Stimulated activated CD4-positive, alpha-beta T cell treated with anti-CD3 and anti-CD28 coated beads, Interleukin-1b, Interleukin-23, amount 100 ng/mL, for 4 hours (primary cell): ENCODE data around the gene BTN2A1.
"Not testable (repeated sequence)": the region's sequence is repeated elsewhere in the genome, so short reads cannot be mapped to it uniquely, and the experiment has no call there.

Experiments used
- DNase-seq, 2 donors: peaks; one replicate each; pipeline ENCODE4 v3.0.0-alpha.2; 2020; ENCODE audit warnings: low read depth in 2 of 2

BTN2A1 gene

DNA sequence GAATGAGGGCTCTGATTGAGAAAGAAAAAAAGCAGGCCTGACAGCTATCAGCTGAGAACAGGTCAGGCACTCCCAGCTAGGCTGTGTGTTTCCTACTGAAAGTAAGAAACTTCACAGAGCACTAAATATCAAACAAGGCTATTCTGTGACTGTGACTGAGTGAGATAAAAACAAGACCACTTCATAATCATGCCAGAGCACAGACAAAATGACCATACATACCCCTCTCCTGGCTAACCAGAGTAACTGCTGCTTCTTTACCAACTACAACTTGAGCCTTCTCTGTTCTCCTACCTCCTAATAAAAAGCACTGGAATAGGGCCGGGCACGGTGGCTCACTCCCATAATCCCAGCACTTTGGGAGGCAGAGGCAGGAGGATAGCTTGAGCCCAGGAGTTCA, 35.5 kb downstream of the BTN2A1 start:
- no peak for DNase-seq

DNA sequence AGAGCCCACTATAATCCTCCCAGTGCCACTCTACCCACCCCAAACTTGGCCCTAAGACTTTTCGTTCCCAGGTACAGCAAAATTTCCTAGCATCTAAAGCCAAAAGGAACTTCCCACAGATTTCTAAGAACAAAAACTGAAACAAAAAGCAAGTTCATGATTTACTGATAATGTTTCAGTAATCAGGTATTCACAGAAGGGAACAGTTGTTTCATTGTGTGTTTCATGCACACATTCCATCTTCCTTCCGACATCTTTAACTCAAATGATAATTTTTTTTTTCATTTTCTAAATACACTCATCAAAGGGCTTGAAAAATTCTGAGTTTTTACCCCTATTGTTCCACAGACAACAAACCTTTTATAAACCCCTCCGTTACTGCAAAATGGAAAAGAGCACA, 36.4 kb downstream of the BTN2A1 start:
- DNase-seq = no peak

DNA sequence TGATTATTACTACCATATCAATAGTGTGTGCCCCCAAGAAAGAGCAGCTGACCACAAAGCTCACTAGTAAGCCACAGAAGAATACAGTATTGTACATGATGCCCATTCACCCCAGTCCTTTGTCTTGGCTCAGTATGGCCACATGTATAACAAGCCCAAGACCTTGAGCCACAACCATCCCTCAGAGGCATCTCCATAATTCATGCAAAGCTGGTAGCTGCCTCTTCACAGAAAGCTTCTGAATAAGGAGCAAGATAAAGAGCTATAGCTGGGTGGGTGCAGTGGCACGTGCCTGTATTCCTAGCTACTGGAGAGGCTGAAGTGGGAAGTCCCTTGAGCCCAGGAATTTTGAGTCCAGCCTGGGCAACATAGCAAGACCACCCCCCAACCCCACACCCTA, 37.5 kb downstream of the BTN2A1 start:
- no peak for DNase-seq

DNA sequence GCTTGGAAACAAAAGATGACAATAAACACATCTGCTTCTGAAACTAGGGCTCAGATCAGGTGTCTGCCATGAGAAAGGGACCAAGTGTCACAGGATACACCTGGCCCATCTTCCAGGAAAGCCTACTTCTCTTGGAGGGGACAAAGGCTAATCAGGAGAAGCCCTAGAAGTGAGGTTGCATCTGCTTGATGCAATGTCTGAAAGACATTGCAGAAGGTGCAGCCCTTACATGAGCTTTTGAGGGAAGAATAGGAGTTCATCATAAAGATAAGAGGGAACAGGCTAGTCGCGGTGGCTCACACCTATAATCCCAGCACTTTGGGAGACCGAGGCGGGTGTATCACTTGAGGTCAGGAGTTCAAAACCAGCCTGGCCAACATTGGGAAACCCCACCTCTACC, 39.9 kb downstream of the BTN2A1 start:
- no peak for DNase-seq

DNA sequence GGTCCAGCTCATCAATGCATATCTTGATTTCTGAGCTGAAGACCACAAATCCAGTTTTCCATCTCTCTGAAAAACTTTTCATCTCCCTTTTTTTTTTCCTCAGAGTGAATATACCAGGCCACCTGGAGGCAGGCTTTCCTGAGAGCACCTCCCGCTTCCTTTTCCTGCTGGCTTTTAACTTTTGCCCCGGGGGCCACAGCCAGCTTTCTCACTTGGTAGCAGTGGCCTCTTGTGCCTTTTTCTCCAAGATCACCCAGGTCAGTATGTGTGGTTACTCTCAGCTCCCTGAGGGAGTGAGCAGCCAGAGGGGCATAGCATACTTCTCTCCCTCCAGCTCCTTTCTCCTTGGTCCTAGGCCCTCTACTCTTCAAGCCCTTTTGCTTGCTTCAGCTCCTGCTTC, 42.3 kb downstream of the BTN2A1 start, which contains the start of gene BTN1A1:
Gene BTN1A1, plus strand, starts transcription at position 202 of the 400 bp plus-strand sequence. CDS start 984 bp downstream, outside the sequence.
- DNase-seq = no peak

DNA sequence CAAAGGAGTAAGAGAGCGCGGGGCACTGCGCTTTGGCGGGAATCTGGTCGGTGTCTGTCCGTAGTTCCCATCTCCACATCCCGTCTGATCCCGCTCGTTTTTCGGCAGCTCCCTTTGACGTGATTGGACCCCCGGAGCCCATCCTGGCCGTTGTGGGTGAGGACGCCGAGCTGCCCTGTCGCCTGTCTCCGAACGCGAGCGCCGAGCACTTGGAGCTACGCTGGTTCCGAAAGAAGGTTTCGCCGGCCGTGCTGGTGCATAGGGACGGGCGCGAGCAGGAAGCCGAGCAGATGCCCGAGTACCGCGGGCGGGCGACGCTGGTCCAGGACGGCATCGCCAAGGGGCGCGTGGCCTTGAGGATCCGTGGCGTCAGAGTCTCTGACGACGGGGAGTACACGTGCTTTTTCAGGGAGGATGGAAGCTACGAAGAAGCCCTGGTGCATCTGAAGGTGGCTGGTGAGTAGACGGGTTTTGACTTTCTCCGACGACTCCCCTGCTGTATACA, 43.8 kb downstream of the BTN2A1 start:
- peak in 1 of 2 donors; percentile 15 for DNase-seq

DNA sequence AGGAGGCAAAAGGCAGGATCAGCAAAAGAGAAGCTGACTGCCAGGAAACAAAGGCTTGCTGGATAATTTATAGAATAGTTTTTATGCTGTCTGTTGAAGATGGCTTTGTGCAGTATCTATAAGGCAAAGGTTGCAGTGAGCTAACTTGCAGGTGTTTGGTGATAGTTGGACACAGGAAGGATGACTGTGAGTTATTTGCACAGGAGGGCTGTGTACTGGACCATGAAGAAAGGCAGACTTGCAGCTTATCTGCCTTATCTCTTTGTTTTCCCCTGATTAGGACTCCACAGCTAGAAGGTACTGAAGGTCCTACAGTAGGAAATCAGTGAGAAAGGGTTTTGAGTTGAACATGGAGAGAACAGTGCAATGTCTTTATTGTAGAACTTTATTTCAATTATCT, 44.4 kb downstream of the BTN2A1 start:
- no peak for DNase-seq

DNA sequence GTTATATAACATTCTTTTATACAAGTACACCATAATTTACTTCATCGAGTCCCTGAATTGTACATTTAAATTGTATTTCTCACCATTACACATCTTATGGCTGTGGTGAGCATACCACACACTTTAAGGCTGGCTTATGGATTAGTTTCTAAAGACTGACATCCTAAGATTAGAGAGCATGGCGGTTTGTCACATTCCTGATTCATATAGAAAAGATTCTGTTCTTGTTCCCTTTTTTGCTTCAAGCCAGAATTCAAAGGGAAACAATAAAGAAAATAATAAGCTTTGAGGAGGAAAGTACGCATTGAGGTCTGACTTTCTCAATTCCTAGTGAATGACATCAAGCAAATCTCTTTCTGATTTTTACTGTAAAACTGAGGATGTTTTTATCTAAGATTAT, 44.9 kb downstream of the BTN2A1 start:
- DNase-seq = no peak

DNA sequence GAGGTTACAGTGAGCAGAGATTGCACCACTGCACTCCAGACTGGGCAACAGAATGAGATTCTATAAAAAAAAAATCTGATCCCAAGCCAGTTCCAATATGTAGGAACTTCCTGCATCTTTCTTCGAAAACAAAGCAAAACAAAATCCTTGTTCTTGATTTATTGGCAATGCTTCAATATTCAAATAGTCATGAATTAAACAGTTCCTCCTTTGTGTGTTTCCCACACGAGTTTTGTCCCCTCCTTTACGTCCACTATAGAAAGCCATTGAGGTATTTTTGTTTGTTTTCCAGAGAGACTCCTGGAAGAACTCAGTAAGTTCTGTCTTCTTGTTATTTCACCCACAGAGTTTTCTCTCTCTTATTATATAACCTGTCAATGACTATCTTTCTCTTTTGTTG, 49.9 kb downstream of the BTN2A1 start:
- DNase-seq = no peak

DNA sequence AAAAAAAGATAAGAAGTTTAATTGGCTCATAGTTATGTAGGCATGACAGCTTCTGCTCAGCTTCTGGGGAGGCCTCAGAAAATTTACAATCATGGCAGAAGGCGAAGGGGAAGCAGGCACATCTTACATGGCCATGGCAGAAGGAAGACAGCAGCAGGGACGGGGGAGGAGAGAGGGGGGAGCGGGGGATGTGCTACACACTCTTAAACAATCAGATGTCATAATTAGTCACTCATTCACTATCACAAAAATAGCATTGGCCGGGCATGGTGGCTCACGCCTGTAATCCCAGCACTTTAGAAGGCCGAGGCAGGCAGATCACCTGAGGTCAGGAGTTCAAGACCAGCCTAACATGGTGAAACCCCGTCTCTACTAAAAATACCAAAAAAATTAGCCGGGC, 53.3 kb downstream of the BTN2A1 start:
- not testable (repeated sequence) for DNase-seq

DNA sequence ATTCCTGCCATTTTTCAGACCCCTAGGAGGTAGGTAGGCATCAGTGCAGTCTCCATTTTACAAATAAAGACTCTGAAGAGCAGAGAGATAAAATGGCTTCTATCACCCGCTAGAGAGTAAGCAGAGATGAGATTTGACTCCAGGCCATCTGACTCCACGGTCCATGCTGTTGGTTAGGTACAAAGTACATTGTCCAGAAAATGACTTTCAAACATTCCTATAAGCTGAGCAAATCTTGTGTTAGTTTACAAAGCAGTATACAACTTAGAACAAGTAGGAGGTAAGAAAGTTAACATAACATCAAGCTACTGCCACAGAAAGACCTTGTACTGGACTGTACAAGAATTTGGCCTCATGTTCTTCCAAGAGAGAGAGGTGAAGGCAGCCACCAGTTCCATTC, 57.2 kb downstream of the BTN2A1 start:
- DNase-seq = no peak

DNA sequence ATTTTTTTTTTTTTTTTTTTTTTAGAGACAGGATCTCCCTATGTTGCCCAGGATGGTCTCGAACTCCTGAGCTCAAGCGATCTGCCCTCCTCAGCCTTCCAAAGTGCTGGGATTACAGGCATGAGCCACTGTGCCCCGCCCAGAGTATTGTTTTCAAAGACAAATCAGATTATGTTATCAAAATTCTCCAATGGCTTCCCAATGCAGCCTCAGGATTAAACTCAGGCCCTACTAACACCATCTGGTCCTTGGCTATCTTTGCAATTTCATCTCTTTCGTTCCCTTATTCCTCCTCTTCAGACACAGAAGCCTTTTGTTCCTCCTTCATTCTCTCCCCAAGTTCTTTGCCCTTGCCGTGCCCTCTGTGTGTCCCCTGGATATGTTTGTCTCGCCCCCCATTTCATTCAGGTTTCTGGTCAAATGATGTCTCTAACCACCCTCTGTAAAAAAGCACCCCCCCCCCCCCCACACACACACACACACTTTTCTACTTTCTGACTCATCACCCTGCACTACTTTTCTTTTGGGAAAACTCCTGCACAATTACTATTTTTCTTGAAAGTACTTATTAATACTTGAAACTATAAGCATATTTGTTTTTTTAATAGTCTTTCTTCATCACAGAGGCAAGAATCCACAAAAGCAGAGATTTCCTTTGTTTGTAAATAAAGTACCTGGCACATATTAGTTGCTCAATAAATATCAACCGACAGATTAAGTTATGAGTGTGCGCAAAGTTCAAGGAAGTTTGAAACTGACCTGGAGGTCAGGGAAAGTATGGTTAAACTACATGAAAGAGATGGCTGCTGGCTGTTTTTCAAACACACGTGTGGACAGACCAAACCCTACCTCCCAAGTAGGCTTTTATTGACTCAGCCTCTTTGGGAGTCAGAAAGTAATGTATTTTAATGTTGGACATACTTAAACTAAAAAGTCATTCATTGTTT, 59.0 kb downstream of the BTN2A1 start:
- no peak for DNase-seq
